Measurements from ENCODE around the gene PPIG. TPM values are rescaled to one million over a fixed set of nuclear protein-coding genes. Genes with fewer than 3 reads are reported as not detected.
"Not testable (repeated sequence)": the region's sequence is repeated elsewhere in the genome, so short reads cannot be mapped to it uniquely, and the experiment has no call there.

The PPIG gene
- total RNA-seq, 1 experiment from 2014 or later = 28.4 TPM

GRCh38 chr2:169599568-169599967 lies 15.4 kb downstream of the PPIG start:
- intact Hi-C loops (cut with micrococcal nuclease; ENCODE audit: unreplicated experiment) = no loop called here
- Histone ChIP-seq H3K9me2 (ENCODE audit: insufficient read depth) (no peaks in the 10 kb centered on the region), H3K4me1 (replicated peaks; ENCODE audit: insufficient read depth) (no peaks in the 10 kb centered on the region), H3K4me3 (no peak overlapping the region), H3K27me3 (ENCODE audit: insufficient read depth, low read depth) (no peaks in the 10 kb centered on the region), H3F3A (ENCODE audit: insufficient read depth, low read depth) (no peaks in the 10 kb centered on the region), H2AFZ (no peak overlapping the region), H3K9me3 (ENCODE audit: insufficient read depth, low read depth) (no peaks in the 10 kb centered on the region), H3K4me2 (no peak overlapping the region), H3K27ac (no peak overlapping the region), H3K79me2 (ENCODE audit: low read depth) (peaks cover 55% of the 10 kb centered on the region), H4K20me1 (ENCODE audit: insufficient read depth) (peaks cover 11% of the 10 kb centered on the region; the same call in 1 of the 2 replicates), H3K36me3 (ENCODE audit: low read depth) (no peaks in the 10 kb centered on the region)
- TF ChIP-seq EZH2 (IDR thresholded peaks at IDR 0.05; ENCODE audit: low read depth) (no peak), CTCF (conservative IDR thresholded peaks at IDR 0.05) (no peak)
- no peak for DNase-seq
- ChIA-PET CTCF (no interaction called here), POLR2A (ENCODE audit: unreplicated experiment) (no interaction called here)
- no TSS peak for BruUV-seq (replicated peaks)

DNA sequence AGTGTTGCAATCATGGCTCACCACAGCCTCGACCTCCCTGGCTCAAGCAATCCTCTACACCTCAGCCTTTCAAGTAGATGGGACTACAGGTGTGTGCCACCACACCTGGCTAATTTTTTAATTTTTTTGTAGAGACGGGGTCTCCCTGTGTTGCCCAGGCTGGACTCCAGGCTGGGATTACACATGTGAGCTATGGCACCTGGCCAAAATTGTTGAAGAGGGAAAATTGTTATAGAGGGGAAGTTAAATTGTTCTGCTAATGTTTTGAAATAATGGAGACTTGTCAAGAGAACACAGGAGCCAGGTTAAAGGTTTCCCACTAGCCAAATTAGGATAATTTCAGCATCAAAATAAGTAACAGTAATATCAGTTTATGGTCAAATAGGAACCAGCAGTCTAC lies 25.1 kb downstream of the PPIG start:
- POLR2A ChIA-PET (ENCODE audit: unreplicated experiment) = no interaction called here
- Histone ChIP-seq H3K4me1 (replicated peaks; ENCODE audit: insufficient read depth) (no peaks in the 10 kb centered on the region), H3K36me3 (ENCODE audit: low read depth) (peaks cover 7% of the 10 kb centered on the region; the same call in 1 of the 2 replicates), H3K4me2 (no peak overlapping the region), H3K27me3 (ENCODE audit: insufficient read depth, low read depth) (no peaks in the 10 kb centered on the region), H3K27ac (no peak overlapping the region), H4K20me1 (ENCODE audit: insufficient read depth) (no peaks in the 10 kb centered on the region), H3K9me3 (ENCODE audit: insufficient read depth, low read depth) (no peaks in the 10 kb centered on the region), H3K79me2 (ENCODE audit: low read depth) (no peaks in the 10 kb centered on the region), H3K4me3 (no peak overlapping the region), H2AFZ (no peak overlapping the region), H3F3A (ENCODE audit: insufficient read depth, low read depth) (no peaks in the 10 kb centered on the region), H3K9me2 (ENCODE audit: insufficient read depth) (no peaks in the 10 kb centered on the region)
- DNase-seq = no peak
- no TSS peak for BruUV-seq (replicated peaks)
- CTCF ChIA-PET = no interaction called here
- TF ChIP-seq EZH2 (IDR thresholded peaks at IDR 0.05; ENCODE audit: low read depth) (no peak), CTCF (conservative IDR thresholded peaks at IDR 0.05) (no peak)
- intact Hi-C loops (cut with micrococcal nuclease; ENCODE audit: unreplicated experiment) = no loop called here

DNA sequence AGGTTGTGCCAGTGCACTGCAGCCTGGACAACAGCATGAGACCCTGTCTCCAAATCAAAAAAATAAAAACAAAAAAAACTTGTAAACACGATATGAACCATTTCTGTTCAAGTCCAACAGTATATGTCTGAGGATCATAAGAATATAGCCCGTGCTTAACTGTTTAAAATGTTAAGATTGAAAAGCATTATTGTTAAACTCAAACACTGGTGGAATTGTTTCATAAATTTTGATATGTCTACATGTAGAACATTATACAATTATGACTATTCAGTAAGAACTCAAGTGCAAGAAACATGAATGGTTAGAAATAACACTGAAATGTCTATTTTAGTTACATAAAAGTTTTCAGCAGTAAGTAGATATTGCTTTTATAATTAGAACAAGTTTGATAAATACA lies 29.7 kb downstream of the PPIG start:
- BruUV-seq (replicated peaks) = no TSS peak
- no peak overlapping the region for H3K4me3 ChIP-seq
- ChIA-PET POLR2A (ENCODE audit: unreplicated experiment) (no interaction called here), CTCF (no interaction called here)
- TF ChIP-seq CTCF (conservative IDR thresholded peaks at IDR 0.05) (no peak), EZH2 (IDR thresholded peaks at IDR 0.05; ENCODE audit: low read depth) (no peak)
- no peak for DNase-seq
- no peaks in the 10 kb centered on the region for H3K27me3 ChIP-seq (ENCODE audit: insufficient read depth, low read depth)
- H3K4me1 ChIP-seq (replicated peaks; ENCODE audit: insufficient read depth) = no peaks in the 10 kb centered on the region
- H3F3A ChIP-seq (ENCODE audit: insufficient read depth, low read depth) = no peaks in the 10 kb centered on the region
- no peaks in the 10 kb centered on the region for H3K9me2 ChIP-seq (ENCODE audit: insufficient read depth)
- intact Hi-C loops (cut with micrococcal nuclease; ENCODE audit: unreplicated experiment) = no loop called here
- H4K20me1 ChIP-seq (ENCODE audit: insufficient read depth) = no peaks in the 10 kb centered on the region
- H2AFZ ChIP-seq = no peak overlapping the region
- no peak overlapping the region for H3K4me2 ChIP-seq
- H3K9me3 ChIP-seq (ENCODE audit: insufficient read depth, low read depth) = no peaks in the 10 kb centered on the region
- H3K36me3 ChIP-seq (ENCODE audit: low read depth) = peaks cover 4% of the 10 kb centered on the region; the same call in 1 of the 2 replicates
- no peak overlapping the region for H3K27ac ChIP-seq
- H3K79me2 ChIP-seq (ENCODE audit: low read depth) = no peaks in the 10 kb centered on the region

DNA sequence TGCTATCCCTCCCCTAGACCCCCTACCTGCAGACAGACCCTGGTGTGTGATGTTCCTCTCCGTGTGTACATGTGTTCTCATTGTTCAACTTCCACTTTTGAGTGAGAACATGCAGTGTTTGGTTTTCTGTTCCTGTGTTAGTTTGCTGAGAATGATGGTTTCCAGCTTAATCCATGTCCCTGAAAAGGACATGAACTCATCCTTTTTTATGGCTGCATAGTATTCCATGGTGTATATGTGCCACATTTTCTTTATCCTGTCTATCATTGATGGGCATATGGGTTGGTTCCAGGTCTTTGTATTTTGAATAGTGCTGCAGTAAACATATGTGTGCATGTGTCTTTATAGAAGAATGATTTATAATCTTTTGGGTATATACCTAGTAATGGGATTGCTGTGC lies 31.8 kb downstream of the PPIG start:
- intact Hi-C loops (cut with micrococcal nuclease; ENCODE audit: unreplicated experiment); H3K4me3 ChIP-seq; POLR2A ChIA-PET (ENCODE audit: unreplicated experiment); H3K9me3 ChIP-seq (ENCODE audit: insufficient read depth, low read depth); H3F3A ChIP-seq (ENCODE audit: insufficient read depth, low read depth); H3K27me3 ChIP-seq (ENCODE audit: insufficient read depth, low read depth); H3K79me2 ChIP-seq (ENCODE audit: low read depth); H3K4me2 ChIP-seq; DNase-seq; BruUV-seq (replicated peaks); H3K9me2 ChIP-seq (ENCODE audit: insufficient read depth); H3K27ac ChIP-seq; H2AFZ ChIP-seq; CTCF ChIA-PET; H4K20me1 ChIP-seq (ENCODE audit: insufficient read depth); H3K36me3 ChIP-seq (ENCODE audit: low read depth); H3K4me1 ChIP-seq (replicated peaks; ENCODE audit: insufficient read depth): not testable (repeated sequence)

Data from PC-9 (cell line).